Measurements from ENCODE around the gene DTNA.

- TF ChIP-seq GATA3 (IDR thresholded peaks at IDR 0.05; ENCODE audit: low read depth, low read length) (no peak), GATA2 (IDR thresholded peaks at IDR 0.05; ENCODE audit: low read depth, low read length) (no peak)
Observed at GRCh38 chr18:34866739-34867138, 156.6 kb downstream of the DTNA start.

Measured in SH-SY5Y (cell line).